CD4-positive, alpha-beta T cell (primary cell): ENCODE results near the gene EMC9. TPM values are rescaled to one million over a fixed set of nuclear protein-coding genes. Genes with fewer than 3 reads are reported as not detected.

ENCODE experiments used
- ATAC-seq: fragments of 200-7000 bp; cut with Tn5 transposase; one replicate; pipeline ENCODE4 v1.10.0; 2022; ENCODE audit warnings: mild to moderate bottlenecking; ENCODE audit not compliant: poor library complexity
- CTCF ChIA-PET: fragments of 350-600 bp; sonication (Branson Sonifier 250); formaldehyde crosslinking; loops from one replicate; lab custom pipeline; 2021; ENCODE audit warnings: antibody characterized with exemption, inconsistent platforms; lab: Charles Lee
- POLR2A ChIA-PET: fragments of 350-600 bp; sonication (Branson Sonifier 250); formaldehyde crosslinking; loops from one replicate; lab custom pipeline; 2021; ENCODE audit warnings: antibody characterized with exemption, inconsistent platforms; lab: Charles Lee
- DNase-seq, 14 experiments: peaks; one replicate each; pipeline ENCODE4 v3.0.0-alpha.2; 2013 to 2020; ENCODE audit warnings: mixed read lengths in 2 of 14
- H3K27ac ChIP-seq, 2 donors: one replicate each; pipeline versions ENCODE4 v1.5.1 to v1.7.0; 2013; ENCODE audit warnings: low read length in 2 of 2, low read depth in 1 of 2, mild to moderate bottlenecking in 1 of 2
- H3K27me3 ChIP-seq, 2 experiments: 1 replicate in 1 of 2; 2 replicates in 1 of 2; pipeline versions ENCODE4 v1.6.1 to v1.7.0; 2013; ENCODE audit warnings: low read length in 2 of 2, control low read depth in 1 of 2, mild to moderate bottlenecking in 1 of 2, moderate library complexity in 1 of 2; ENCODE audit not compliant: insufficient read depth in 2 of 2, control insufficient read depth in 1 of 2
- H3K36me3 ChIP-seq: one replicate; pipeline ENCODE4 v1.6.1; 2013; ENCODE audit warnings: low read length, control low read depth; ENCODE audit not compliant: insufficient read depth
- H3K4me1 ChIP-seq: one replicate; pipeline ENCODE4 v1.6.1; 2013; ENCODE audit warnings: low read length, control low read depth; ENCODE audit not compliant: insufficient read depth
- H3K4me3 ChIP-seq: one replicate; pipeline ENCODE4 v1.5.1; 2013; ENCODE audit warnings: mild to moderate bottlenecking, low read length, moderate library complexity
- H3K9me3 ChIP-seq, 2 experiments: 1 replicate in 1 of 2; 2 replicates in 1 of 2; pipeline versions ENCODE4 v1.6.1 to v1.7.0; 2013; ENCODE audit warnings: low read length in 2 of 2, mild to moderate bottlenecking in 2 of 2, control low read depth in 1 of 2, moderate library complexity in 1 of 2; ENCODE audit not compliant: control insufficient read depth in 1 of 2, insufficient read depth in 1 of 2
- H3K27ac Mint-ChIP-seq: one replicate; pipeline ENCODE4 v1.8.0; 2020; ENCODE audit warnings: mixed read lengths
- H3K27me3 Mint-ChIP-seq: one replicate; pipeline ENCODE4 v1.8.0; 2021; ENCODE audit warnings: mixed read lengths
- H3K36me3 Mint-ChIP-seq: one replicate; pipeline ENCODE4 v1.8.0; 2021; ENCODE audit warnings: low read depth, mixed read lengths
- H3K4me1 Mint-ChIP-seq: one replicate; pipeline ENCODE4 v1.8.0; 2021; ENCODE audit warnings: low read depth, mixed read lengths
- H3K4me3 Mint-ChIP-seq: one replicate; pipeline ENCODE4 v1.8.0; 2020; ENCODE audit warnings: mild to moderate bottlenecking, mixed read lengths
- H3K9me3 Mint-ChIP-seq: one replicate; pipeline ENCODE4 v1.8.0; 2020; ENCODE audit warnings: mixed read lengths
- CTCF ChIP-seq: fragments of 200-600 bp; IDR thresholded peaks from one replicate; pipeline ENCODE4 v1.8.0; 2022; ENCODE audit warnings: antibody characterized with exemption, mild to moderate bottlenecking
- intact Hi-C, 2 experiments: fragments of 100-400 bp; cut with DNase I in 1 of 2; cut with micrococcal nuclease in 1 of 2; formaldehyde crosslinking; loops; one replicate each; pipeline versions ENCODE4 v1.15.1 to v1.9.0; 2023 to 2025; cut with DNase I, micrococcal nuclease
- total RNA-seq, 174 experiments: library from RNA in 2 of 174; stranded (reverse) in 2 of 174; gene quantifications; one replicate each; pipeline ENCODE4 v1.2.3 and lab custom pipeline; 2021 to 2026

EMC9 gene
- total RNA-seq, 2 experiments from 2014 or later: 11.8 to 13.1 TPM

GRCh38 chr14:24122898-24123297 is 18.5 kb downstream of the EMC9 start:
- Mint-ChIP-seq H3K4me1 (peaks cover 10% of the 10 kb centered on the region), H3K27me3 (no peaks in the 10 kb centered on the region), H3K4me3 (no peak overlapping the region), H3K36me3 (peaks cover 71% of the 10 kb centered on the region), H3K27ac (no peak overlapping the region), H3K9me3 (no peaks in the 10 kb centered on the region)
- Histone ChIP-seq H3K36me3 (peaks cover 61% of the 10 kb centered on the region), H3K9me3 (no peaks in the 10 kb centered on the region), H3K27ac (no peak overlapping the region), H3K4me3 (no peak overlapping the region), H3K27me3 (no peaks in the 10 kb centered on the region), H3K4me1 (peaks cover 7% of the 10 kb centered on the region)
- no peak for TF ChIP-seq CTCF
- POLR2A ChIA-PET: interaction anchor here (6.2 kb wide), 1 partner anchor 8 kb away, joined by 33 read pairs; the partner anchor contains the start of genes DCAF11 and NRL
- ATAC-seq (no peak), DNase-seq (no peak)
- intact Hi-C loops: loop anchor here in 1 of 2 experiments (1.0 kb wide), 1 partner anchor 9 kb away; no protein-coding TSS in a partner anchor
- CTCF ChIA-PET: no interaction called here

GRCh38 chr14:24122416-24122815 is 19.0 kb downstream of the EMC9 start:
- H3K27me3 ChIP-seq: no peaks in the 10 kb centered on the region
- peaks cover 75% of the 10 kb centered on the region for H3K36me3 Mint-ChIP-seq
- ChIA-PET CTCF (interaction anchor here (1.7 kb wide), 1 partner anchor 39 kb away, joined by 4 read pairs; the partner anchor contains the start of gene IRF9), POLR2A (interaction anchor here (0.9 to 6.2 kb wide), 3 partner anchors 7 to 14 kb away, joined by 3 to 33 read pairs (median 3); partner anchors contain the start of genes DCAF11, NRL and PSME1)
- no peaks in the 10 kb centered on the region for H3K9me3 ChIP-seq
- H3K4me1 Mint-ChIP-seq: peaks cover 10% of the 10 kb centered on the region
- no peak overlapping the region for H3K4me3 Mint-ChIP-seq
- no peak for TF ChIP-seq CTCF
- H3K4me1 ChIP-seq: peaks cover 10% of the 10 kb centered on the region
- peaks cover 66% of the 10 kb centered on the region for H3K36me3 ChIP-seq
- no peak for DNase-seq
- no peaks in the 10 kb centered on the region for H3K27me3 Mint-ChIP-seq
- no peak for ATAC-seq
- H3K27ac Mint-ChIP-seq: no peak overlapping the region
- H3K4me3 ChIP-seq: no peak overlapping the region
- no peak overlapping the region for H3K27ac ChIP-seq
- intact Hi-C loops: loop anchor here in 1 of 2 experiments (1.0 kb wide), 1 partner anchor 10 kb away; no protein-coding TSS in a partner anchor
- H3K9me3 Mint-ChIP-seq: no peaks in the 10 kb centered on the region

- Mint-ChIP-seq H3K27me3 (no peaks in the 10 kb centered on the region), H3K9me3 (no peaks in the 10 kb centered on the region), H3K36me3 (peaks cover 87% of the 10 kb centered on the region), H3K27ac (no peak overlapping the region), H3K4me3 (no peak overlapping the region), H3K4me1 (peaks cover 19% of the 10 kb centered on the region)
- no peak overlapping the region for H3K4me3 ChIP-seq
- peaks cover 21% of the 10 kb centered on the region for H3K4me1 ChIP-seq
- H3K27ac ChIP-seq: no peak overlapping the region
- intact Hi-C loops: no loop called here
- TF ChIP-seq CTCF: no peak
- DNase-seq (no peak), ATAC-seq (no peak)
- ChIA-PET CTCF (interaction anchor here (1.7 to 1.9 kb wide), 2 partner anchors 14 to 40 kb away, joined by 4 to 6 read pairs; partner anchors contain the start of gene IRF9), POLR2A (interaction anchor here (0.9 to 1.2 kb wide), 2 partner anchors 11 to 15 kb away, joined by 3 read pairs; partner anchors contain the start of gene PSME1)
- no peaks in the 10 kb centered on the region for H3K27me3 ChIP-seq
- H3K36me3 ChIP-seq: peaks cover 74% of the 10 kb centered on the region
- H3K9me3 ChIP-seq: no peaks in the 10 kb centered on the region
These were observed 20.2 kb downstream of the EMC9 start for GRCh38 chr14:24121210-24121609.
